AG09319 (cell line): ENCODE measurements around the gene KCNMB3.
"Not testable (repeated sequence)": the region's sequence is repeated elsewhere in the genome, so short reads cannot be mapped to it uniquely, and the experiment has no call there.

Experiments used
- DNase-seq: peaks from one replicate; pipeline ENCODE4 v3.0.0-alpha.2; 2010; ENCODE audit warnings: low read depth; ENCODE audit errors: extremely low read depth
- CTCF ChIP-seq: IDR thresholded peaks from 2 replicates; pipeline ENCODE4 v1.5.1; 2011; ENCODE audit warnings: low read depth, mild to moderate bottlenecking, inconsistent platforms, low read length, moderate library complexity

Gene KCNMB3

GRCh38 chr3:179263134-179263533 lies 12.2 kb upstream of the KCNMB3 start:
- no peak for TF ChIP-seq CTCF
- DNase-seq, result no peak

GRCh38 chr3:179260949-179261765 lies 10.2 kb upstream of the KCNMB3 start:
- peak; percentile 23 for DNase-seq
- TF ChIP-seq CTCF, result no peak

- not testable (repeated sequence) for DNase-seq
Measured at GRCh38 chr3:179259959-179260756, 9.2 kb upstream of the KCNMB3 start.

- no peak for TF ChIP-seq CTCF
Measured at GRCh38 chr3:179258820-179259219, 7.9 kb upstream of the KCNMB3 start.

GRCh38 chr3:179257742-179258141 lies 6.8 kb upstream of the KCNMB3 start:
- DNase-seq, result not testable (repeated sequence)

More at GRCh38 chr3:179258820-179259219, 7.9 kb upstream of the KCNMB3 start:
- no peak for DNase-seq

GRCh38 chr3:179256813-179257212 lies 5.9 kb upstream of the KCNMB3 start:
- DNase-seq, result no peak
- no peak for TF ChIP-seq CTCF

- DNase-seq, result no peak
- no peak for TF ChIP-seq CTCF
Measured at GRCh38 chr3:179247289-179248015, 3.5 kb downstream of the KCNMB3 start.

GRCh38 chr3:179244878-179245277 lies 6.0 kb downstream of the KCNMB3 start:
- TF ChIP-seq CTCF, result no peak
- DNase-seq, result no peak

- not testable (repeated sequence) for DNase-seq
Measured at GRCh38 chr3:179242859-179243258, 8.1 kb downstream of the KCNMB3 start.

GRCh38 chr3:179240299-179240698 lies 10.6 kb downstream of the KCNMB3 start:
- DNase-seq, result not testable (repeated sequence)
